HepG2 (cell line): ENCODE data around the gene GATA5. TPM values are rescaled to one million over a fixed set of nuclear protein-coding genes. Genes with fewer than 3 reads are reported as not detected.

Experiments
- ATAC-seq: fragments of 200-7000 bp; cut with Tn5 transposase; 3 replicates; pipeline ENCODE4 v1.9.1; 2020; ENCODE audit warnings: mild to moderate bottlenecking, moderate library complexity
- BruUV-seq: library from RNA; stranded (reverse); fragments of 400-500 nt; replicated peaks from 2 replicates; lab custom pipeline; 2021; lab: Mats Ljungman, UMichigan
- CTCF ChIA-PET: fragments of 300-600 bp; formaldehyde crosslinking; extraction: SDS; loops from one replicate; lab custom pipeline; 2021; ENCODE audit warnings: low total read pairs, inconsistent platforms, low intra/inter-chr PET ratio; lab: Yijun Ruan, JAX
- POLR2A ChIA-PET: fragments of 350-600 bp; sonication (Branson Sonifier 250); formaldehyde crosslinking; loops from one replicate; lab custom pipeline; 2020; ENCODE audit warnings: antibody characterized with exemption, inconsistent platforms; lab: Yijun Ruan, JAX
- DNase-seq: peaks from one replicate; pipeline ENCODE4 v3.0.0-alpha.2; 2015; ENCODE audit warnings: low spot score
- FAIRE-seq: peaks from 3 replicates; lab custom pipeline; 2011; peaks lifted over from hg19 to GRCh38; lab: Jason Lieb, UNC
- H2AFZ ChIP-seq: one replicate; pipeline ENCODE4 v1.6.1; 2011; ENCODE audit warnings: low read length, inconsistent platforms
- H3K27ac ChIP-seq: fragments of 300-600 bp; 3 replicates; pipeline ENCODE4 v1.8.0; 2011; ENCODE audit warnings: mixed run types, mild to moderate bottlenecking, mixed read lengths, low read length, inconsistent platforms; ENCODE audit not compliant: insufficient read depth; ENCODE audit errors: extremely low read length
- H3K27me3 ChIP-seq, 2 experiments: fragments of 200-600 bp in 1 of 2; 2 replicates in 1 of 2; 3 replicates in 1 of 2; pipeline versions ENCODE4 v1.6.0 to v1.8.0; 2011; ENCODE audit warnings: low read length in 2 of 2, mild to moderate bottlenecking in 2 of 2, moderate library complexity in 2 of 2, inconsistent platforms in 1 of 2; ENCODE audit not compliant: insufficient read depth in 2 of 2, control insufficient read depth in 1 of 2
- H3K36me3 ChIP-seq, 2 experiments: fragments of 200-600 bp in 1 of 2; replicated peaks in 1 of 2; 2 replicates in 1 of 2; 3 replicates in 1 of 2; pipeline versions ENCODE4 v1.5.1 to v1.8.0; 2011; ENCODE audit warnings: low read length in 2 of 2, inconsistent platforms in 1 of 2; ENCODE audit not compliant: insufficient read depth in 2 of 2, control insufficient read depth in 1 of 2
- H3K4me1 ChIP-seq: 2 replicates; pipeline ENCODE4 v1.5.1; 2012; ENCODE audit warnings: low read length, inconsistent platforms; ENCODE audit not compliant: insufficient read depth
- H3K4me2 ChIP-seq: 2 replicates; pipeline ENCODE4 v1.6.0; 2011; ENCODE audit warnings: low read depth, low read length, inconsistent platforms
- H3K4me3 ChIP-seq, 3 experiments: fragments of 200-600 bp in 1 of 3; sonication (generic), shearing (Covaris generic) in 1 of 3; replicated peaks in 1 of 3; 2 replicates each; pipeline ENCODE4 v1.5.1; 2011 to 2016; ENCODE audit warnings: low read length in 3 of 3, inconsistent platforms in 2 of 3, low read depth in 2 of 3, mild to moderate bottlenecking in 2 of 3, control low read depth in 1 of 3, mixed read lengths in 1 of 3; ENCODE audit not compliant: insufficient read depth in 1 of 3
- H3K79me2 ChIP-seq: one replicate; pipeline ENCODE4 v1.6.1; 2011; ENCODE audit warnings: low read length, inconsistent platforms; ENCODE audit not compliant: insufficient read depth
- H3K9ac ChIP-seq: 2 replicates; pipeline ENCODE4 v1.6.0; 2011; ENCODE audit warnings: mild to moderate bottlenecking, low read depth, low read length, inconsistent platforms; ENCODE audit not compliant: insufficient read depth
- H3K9me3 ChIP-seq: 2 replicates; pipeline ENCODE4 v1.5.1; 2012; ENCODE audit warnings: mild to moderate bottlenecking, low read length
- H4K20me1 ChIP-seq: 2 replicates; pipeline ENCODE4 v1.6.0; 2011; ENCODE audit warnings: inconsistent platforms, mild to moderate bottlenecking, low read length, moderate library complexity; ENCODE audit not compliant: insufficient read depth
- ARNTL ChIP-seq: sonication (generic); formaldehyde crosslinking; IDR thresholded peaks from 2 replicates; pipeline ENCODE4 v1.4.0; 2020; ENCODE audit warnings: mild to moderate bottlenecking, missing genetic modification reagents
- CCDC6 ChIP-seq: sonication (generic); formaldehyde crosslinking; IDR thresholded peaks from 2 replicates; pipeline ENCODE4 v1.8.1; 2022; ENCODE audit warnings: mild to moderate bottlenecking, missing genetic modification reagents, moderate library complexity
- ELF4 ChIP-seq: sonication (generic); formaldehyde crosslinking; IDR thresholded peaks from 2 replicates; pipeline ENCODE4 v1.5.0; 2020; ENCODE audit warnings: missing genetic modification reagents, mild to moderate bottlenecking, moderate library complexity, borderline replicate concordance
- HNRNPK ChIP-seq: fragments of 200-400 bp; formaldehyde crosslinking; IDR thresholded peaks from 2 replicates; pipeline ENCODE4 v1.6.1; 2018; ENCODE audit warnings: low read length, low read depth, moderate library complexity, mild to moderate bottlenecking; ENCODE audit not compliant: poor library complexity, severe bottlenecking
- IKZF1 ChIP-seq: fragments of 450-650 bp; IDR thresholded peaks from 2 replicates; pipeline ENCODE4 v1.7.1; 2016
- NONO ChIP-seq, 2 experiments: fragments of 450-650 bp in 1 of 2; sonication (generic) in 1 of 2; formaldehyde crosslinking in 1 of 2; IDR thresholded peaks in 1 of 2; conservative IDR thresholded peaks in 1 of 2; 2 replicates each; pipeline versions ENCODE4 v1.6.1 to v1.8.0; 2017 to 2022; ENCODE audit warnings: mild to moderate bottlenecking in 1 of 2, missing genetic modification reagents in 1 of 2, moderate library complexity in 1 of 2
- NR2F1 ChIP-seq, 2 experiments: fragments of 450-650 bp in 1 of 2; formaldehyde crosslinking in 1 of 2; IDR thresholded peaks; 2 replicates each; pipeline versions ENCODE4 v1.5.0 to v1.6.1; 2016 to 2020; ENCODE audit warnings: mild to moderate bottlenecking in 1 of 2, missing compliant biosample characterization in 1 of 2, missing genetic modification reagents in 1 of 2, moderate library complexity in 1 of 2
- RBAK ChIP-seq: sonication (generic); formaldehyde crosslinking; IDR thresholded peaks from 2 replicates; pipeline ENCODE4 v1.5.1; 2020; ENCODE audit warnings: mild to moderate bottlenecking, missing genetic modification reagents
- SIX4 ChIP-seq: sonication (generic); formaldehyde crosslinking; IDR thresholded peaks from 2 replicates; pipeline ENCODE4 v1.4.0; 2020; ENCODE audit warnings: missing genetic modification reagents
- ZBTB7B ChIP-seq: sonication (generic); formaldehyde crosslinking; IDR thresholded peaks from 2 replicates; pipeline ENCODE4 v1.4.0; 2020; ENCODE audit warnings: missing genetic modification reagents
- ZNF530 ChIP-seq: sonication (generic); formaldehyde crosslinking; IDR thresholded peaks from 2 replicates; pipeline ENCODE4 v1.5.0; 2020; ENCODE audit warnings: low read depth, mild to moderate bottlenecking, missing genetic modification reagents
- ZNF703 ChIP-seq: sonication (generic); formaldehyde crosslinking; IDR thresholded peaks from 2 replicates; pipeline ENCODE4 v1.5.1; 2020; ENCODE audit warnings: missing genetic modification reagents, mild to moderate bottlenecking, moderate library complexity, borderline replicate concordance
- ZNF776 ChIP-seq: sonication (generic); formaldehyde crosslinking; IDR thresholded peaks from 2 replicates; pipeline ENCODE4 v1.4.0; 2020; ENCODE audit warnings: mild to moderate bottlenecking, missing genetic modification reagents
- WGBS: methylation state at CpG from one replicate; pipeline ENCODE4 v1.1.6; 2017; ENCODE audit warnings: low lambda C conversion rate; 5-methylcytosine and 5-hydroxymethylcytosine counted together
- in situ Hi-C: cut with HindIII; loops from 2 replicates; pipeline ENCODE4 v1.10.0; 2017; ENCODE audit warnings: low pct_unique_long_range_greater_than_20kb; ENCODE audit not compliant: extremely low pct_ligation_motif_present
- intact Hi-C: fragments of 100-400 bp; cut with micrococcal nuclease; formaldehyde crosslinking; loops from one replicate; pipeline ENCODE4 v1.10.0; 2022; ENCODE audit not compliant: unreplicated experiment
- polyA plus RNA-seq, 8 experiments: library from polyadenylated mRNA; depleted of rRNA in 3 of 8; stranded (reverse) in 7 of 8; unstranded in 1 of 8; fragments of >200 nt; fragmentation: Illumina TruSeq in 4 of 8; extraction: Trizol in 4 of 8; gene quantifications; 2 replicates each; pipeline versions ENCODE4 v1.2.1 to v1.2.3, GENCODE V29; 2011 to 2016; ENCODE audit warnings: low read depth in 4 of 8, missing spikeins in 1 of 8, mixed read lengths in 1 of 8; ENCODE audit not compliant: insufficient read depth in 1 of 8
- total RNA-seq, 5 experiments: library from RNA; depleted of rRNA; stranded (reverse); fragments of >200 nt; fragmentation: Illumina TruSeq; extraction: Trizol; gene quantifications; 2 replicates each; pipeline ENCODE4 v1.2.3, GENCODE V29; 2016; ENCODE audit warnings: low read depth in 1 of 5
- TF ChIP-seq, protein P1 (sequence below): sonication (generic); formaldehyde crosslinking; IDR thresholded peaks from 2 replicates; pipeline ENCODE4 v1.5.1; 2020; ENCODE audit warnings: mild to moderate bottlenecking, missing genetic modification reagents, moderate library complexity
- TF ChIP-seq, protein P2 (sequence below): sonication (generic); formaldehyde crosslinking; IDR thresholded peaks from 2 replicates; pipeline ENCODE4 v1.5.0; 2020; ENCODE audit warnings: mild to moderate bottlenecking, missing genetic modification reagents

The GATA5 gene
- total and polyA plus RNA-seq, 2 of the 13 experiments (the other 11 are each of a cell fraction or from before 2014, with no cell fraction given): 0.12 to 0.20 TPM

DNA sequence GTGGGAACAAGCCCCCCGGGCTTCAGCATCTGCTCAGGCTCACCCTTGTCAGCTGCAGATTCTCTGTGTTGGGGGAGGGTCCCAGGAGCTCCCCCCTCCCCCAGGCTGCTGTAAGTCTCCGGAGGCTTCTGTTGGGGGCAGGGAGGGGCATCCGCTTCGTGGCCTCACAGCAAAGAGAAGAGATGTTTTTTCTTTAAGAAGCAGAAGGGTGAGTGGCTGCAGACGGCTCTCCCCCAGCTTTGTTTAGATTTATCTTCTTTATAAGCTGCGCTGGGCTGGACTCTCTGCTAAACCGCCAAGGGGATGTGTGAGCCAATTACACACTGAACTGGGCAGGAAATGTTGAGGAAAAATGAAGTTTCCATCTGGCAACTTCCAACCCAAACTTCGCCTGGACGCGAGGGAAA, 48.7 kb upstream of the GATA5 start (continued):
- TF ChIP-seq, protein P1, sequence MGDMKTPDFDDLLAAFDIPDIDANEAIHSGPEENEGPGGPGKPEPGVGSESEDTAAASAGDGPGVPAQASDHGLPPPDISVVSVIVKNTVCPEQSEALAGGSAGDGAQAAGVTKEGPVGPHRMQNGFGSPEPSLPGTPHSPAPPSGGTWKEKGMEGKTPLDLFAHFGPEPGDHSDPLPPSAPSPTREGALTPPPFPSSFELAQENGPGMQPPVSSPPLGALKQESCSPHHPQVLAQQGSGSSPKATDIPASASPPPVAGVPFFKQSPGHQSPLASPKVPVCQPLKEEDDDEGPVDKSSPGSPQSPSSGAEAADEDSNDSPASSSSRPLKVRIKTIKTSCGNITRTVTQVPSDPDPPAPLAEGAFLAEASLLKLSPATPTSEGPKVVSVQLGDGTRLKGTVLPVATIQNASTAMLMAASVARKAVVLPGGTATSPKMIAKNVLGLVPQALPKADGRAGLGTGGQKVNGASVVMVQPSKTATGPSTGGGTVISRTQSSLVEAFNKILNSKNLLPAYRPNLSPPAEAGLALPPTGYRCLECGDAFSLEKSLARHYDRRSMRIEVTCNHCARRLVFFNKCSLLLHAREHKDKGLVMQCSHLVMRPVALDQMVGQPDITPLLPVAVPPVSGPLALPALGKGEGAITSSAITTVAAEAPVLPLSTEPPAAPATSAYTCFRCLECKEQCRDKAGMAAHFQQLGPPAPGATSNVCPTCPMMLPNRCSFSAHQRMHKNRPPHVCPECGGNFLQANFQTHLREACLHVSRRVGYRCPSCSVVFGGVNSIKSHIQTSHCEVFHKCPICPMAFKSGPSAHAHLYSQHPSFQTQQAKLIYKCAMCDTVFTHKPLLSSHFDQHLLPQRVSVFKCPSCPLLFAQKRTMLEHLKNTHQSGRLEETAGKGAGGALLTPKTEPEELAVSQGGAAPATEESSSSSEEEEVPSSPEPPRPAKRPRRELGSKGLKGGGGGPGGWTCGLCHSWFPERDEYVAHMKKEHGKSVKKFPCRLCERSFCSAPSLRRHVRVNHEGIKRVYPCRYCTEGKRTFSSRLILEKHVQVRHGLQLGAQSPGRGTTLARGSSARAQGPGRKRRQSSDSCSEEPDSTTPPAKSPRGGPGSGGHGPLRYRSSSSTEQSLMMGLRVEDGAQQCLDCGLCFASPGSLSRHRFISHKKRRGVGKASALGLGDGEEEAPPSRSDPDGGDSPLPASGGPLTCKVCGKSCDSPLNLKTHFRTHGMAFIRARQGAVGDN (CRISPR knock-in tag): no peak

DNA sequence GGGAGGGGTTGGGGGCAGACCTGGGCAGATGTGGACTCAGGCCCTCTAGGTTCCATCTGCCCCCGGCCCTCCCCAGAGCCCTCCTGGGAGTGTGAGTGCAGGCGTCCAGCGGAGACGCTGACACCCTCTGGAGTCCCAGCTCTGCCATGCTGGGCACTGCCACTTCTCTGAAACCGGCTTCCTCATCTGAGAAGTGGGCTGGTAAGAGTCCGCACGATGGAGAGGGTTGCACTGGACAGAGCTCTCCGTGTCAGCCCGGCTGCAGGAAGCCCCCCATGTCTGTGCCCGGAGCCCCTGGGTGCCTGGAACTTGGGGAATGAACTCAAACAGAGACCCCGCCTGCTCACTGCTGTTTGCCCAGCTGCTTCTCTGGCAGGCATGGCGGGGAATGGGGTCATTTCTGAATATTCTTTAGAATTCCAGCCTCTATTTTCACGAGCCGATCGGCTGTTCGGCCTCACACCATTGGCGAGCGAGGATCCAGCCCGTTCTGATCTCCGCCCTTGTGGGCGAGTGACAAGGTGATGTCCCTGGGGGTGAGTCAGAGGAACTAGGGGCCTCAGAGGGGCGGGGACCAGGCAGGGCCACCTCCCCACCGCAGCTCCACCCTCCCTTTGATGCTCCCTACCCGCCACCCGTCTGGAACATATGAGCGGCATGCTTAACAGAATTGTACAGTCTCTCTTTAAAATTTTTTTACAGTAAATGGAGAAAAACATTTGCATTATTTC, 47.8 kb upstream of the GATA5 start:
- CTCF ChIA-PET: no interaction called here
- H2AFZ ChIP-seq: no peak overlapping the region
- FAIRE-seq (no peak), DNase-seq (peak; percentile 80), ATAC-seq (peak; percentile 88)
- H3K9me3 ChIP-seq: no peaks in the 10 kb centered on the region
- no peak overlapping the region for H3K27ac ChIP-seq
- in situ Hi-C loops (loop anchor here (25.0 kb wide), 1 partner anchor 264 kb away; the partner anchor contains the start of gene MRGBP), intact Hi-C loops (loop anchor here (5.0 kb wide), 1 partner anchor 59 kb away; no protein-coding TSS in a partner anchor)
- H3K36me3 ChIP-seq: no peaks in the 10 kb centered on the region
- 24% methylated on average over 26 of the region's 26 CpGs for WGBS
- BruUV-seq: no TSS peak
- POLR2A ChIA-PET: no interaction called here
- no peaks in the 10 kb centered on the region for H3K79me2 ChIP-seq
- peak overlapping the region; percentile 42; the same call in 1 of the 2 replicates for H3K4me2 ChIP-seq
- H3K27me3 ChIP-seq: peaks cover 29 to 74% of the 10 kb centered on the region in 2 experiments; a peak in 4 of 5 replicates
- no peak overlapping the region for H3K9ac ChIP-seq
- no peaks in the 10 kb centered on the region for H4K20me1 ChIP-seq
- H3K4me3 ChIP-seq: peak overlapping the region in 1 of 3 experiments; percentile 10; a peak in 1 of 6 replicates
- H3K4me1 ChIP-seq: peaks cover 21% of the 10 kb centered on the region
- TF ChIP-seq NR2F1 (CRISPR knock-in tag; IDR thresholded peaks at IDR 0.05) (0 out of 4 replicates have a peak, but pooled peaks of 1 of the 2 experiments have one; percentile 13), RBAK (CRISPR knock-in tag) (no peak), NONO (IDR thresholded peaks at IDR 0.05) (no peak), NONO (CRISPR knock-in tag; conservative IDR thresholded peaks at IDR 0.05) (no peak), HNRNPK (no peak), CCDC6 (CRISPR knock-in tag) (no peak), ZNF703 (CRISPR knock-in tag) (no peak), ZNF530 (CRISPR knock-in tag) (no peak), IKZF1 (no peak), ELF4 (CRISPR knock-in tag) (no peak), SIX4 (CRISPR knock-in tag) (no peak), ZBTB7B (CRISPR knock-in tag) (peak; percentile 40; the same call in 1 of the 2 replicates), ARNTL (CRISPR knock-in tag) (no peak), ZNF776 (CRISPR knock-in tag) (no peak)
- TF ChIP-seq, protein P2, sequence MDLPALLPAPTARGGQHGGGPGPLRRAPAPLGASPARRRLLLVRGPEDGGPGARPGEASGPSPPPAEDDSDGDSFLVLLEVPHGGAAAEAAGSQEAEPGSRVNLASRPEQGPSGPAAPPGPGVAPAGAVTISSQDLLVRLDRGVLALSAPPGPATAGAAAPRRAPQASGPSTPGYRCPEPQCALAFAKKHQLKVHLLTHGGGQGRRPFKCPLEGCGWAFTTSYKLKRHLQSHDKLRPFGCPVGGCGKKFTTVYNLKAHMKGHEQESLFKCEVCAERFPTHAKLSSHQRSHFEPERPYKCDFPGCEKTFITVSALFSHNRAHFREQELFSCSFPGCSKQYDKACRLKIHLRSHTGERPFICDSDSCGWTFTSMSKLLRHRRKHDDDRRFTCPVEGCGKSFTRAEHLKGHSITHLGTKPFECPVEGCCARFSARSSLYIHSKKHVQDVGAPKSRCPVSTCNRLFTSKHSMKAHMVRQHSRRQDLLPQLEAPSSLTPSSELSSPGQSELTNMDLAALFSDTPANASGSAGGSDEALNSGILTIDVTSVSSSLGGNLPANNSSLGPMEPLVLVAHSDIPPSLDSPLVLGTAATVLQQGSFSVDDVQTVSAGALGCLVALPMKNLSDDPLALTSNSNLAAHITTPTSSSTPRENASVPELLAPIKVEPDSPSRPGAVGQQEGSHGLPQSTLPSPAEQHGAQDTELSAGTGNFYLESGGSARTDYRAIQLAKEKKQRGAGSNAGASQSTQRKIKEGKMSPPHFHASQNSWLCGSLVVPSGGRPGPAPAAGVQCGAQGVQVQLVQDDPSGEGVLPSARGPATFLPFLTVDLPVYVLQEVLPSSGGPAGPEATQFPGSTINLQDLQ (CRISPR knock-in tag): no peak
